Fibroblast of the conjunctiva (primary cell): ENCODE measurements around the gene TUBA3D.
"Not testable (repeated sequence)": the region's sequence is repeated elsewhere in the genome, so short reads cannot be mapped to it uniquely, and the experiment has no call there.

Experiments used
- DNase-seq: peaks from one replicate; pipeline ENCODE4 v3.0.0-alpha.2; 2010; ENCODE audit warnings: low read depth

TUBA3D gene

GRCh38 chr2:131475831-131476230, at the start of gene TUBA3D:
Gene TUBA3D, plus strand, starts transcription at chr2:131476119. Its CDS starts 81 bp downstream, at chr2:131476200.
- no peak for DNase-seq

GRCh38 chr2:131426727-131427126, 49.2 kb upstream of the TUBA3D start:
- no peak for DNase-seq

- no peak for DNase-seq
These were observed 44.6 kb upstream of the TUBA3D start for GRCh38 chr2:131431336-131431735.

- DNase-seq: not testable (repeated sequence)
These were observed 35.0 kb upstream of the TUBA3D start for GRCh38 chr2:131440742-131441468.

- DNase-seq: not testable (repeated sequence)
These were observed 31.0 kb upstream of the TUBA3D start for GRCh38 chr2:131444736-131445514.

- not testable (repeated sequence) for DNase-seq
These were observed 30.5 kb upstream of the TUBA3D start for GRCh38 chr2:131445515-131445797.

- no peak for DNase-seq
These were observed 30.0 kb upstream of the TUBA3D start for GRCh38 chr2:131445896-131446295.

GRCh38 chr2:131447981-131448380, 27.9 kb upstream of the TUBA3D start:
- DNase-seq: not testable (repeated sequence)

GRCh38 chr2:131451265-131451949, 24.5 kb upstream of the TUBA3D start:
- DNase-seq: not testable (repeated sequence)

GRCh38 chr2:131454914-131455313, 21.0 kb upstream of the TUBA3D start:
- DNase-seq: not testable (repeated sequence)

GRCh38 chr2:131467722-131468121, 8.2 kb upstream of the TUBA3D start:
- not testable (repeated sequence) for DNase-seq

GRCh38 chr2:131470944-131471343, 5.0 kb upstream of the TUBA3D start:
- not testable (repeated sequence) for DNase-seq

GRCh38 chr2:131471624-131472023, 4.3 kb upstream of the TUBA3D start:
- DNase-seq: not testable (repeated sequence)

GRCh38 chr2:131473266-131473665, 2.7 kb upstream of the TUBA3D start:
- not testable (repeated sequence) for DNase-seq

GRCh38 chr2:131476363-131476762, 444 bp downstream of the TUBA3D start:
- DNase-seq: not testable (repeated sequence)

GRCh38 chr2:131477227-131477626, 1.3 kb downstream of the TUBA3D start:
- DNase-seq: not testable (repeated sequence)

- DNase-seq: not testable (repeated sequence)
These were observed 2.3 kb downstream of the TUBA3D start for GRCh38 chr2:131478074-131478849.

- not testable (repeated sequence) for DNase-seq
These were observed 3.0 kb downstream of the TUBA3D start for GRCh38 chr2:131478850-131479461.

- DNase-seq: not testable (repeated sequence)
These were observed 4.4 kb downstream of the TUBA3D start for GRCh38 chr2:131480351-131480750.

- not testable (repeated sequence) for DNase-seq
These were observed 6.7 kb downstream of the TUBA3D start for GRCh38 chr2:131482506-131483155.
